Activated CD8-positive, alpha-beta T cell treated with anti-CD3 and anti-CD28 coated beads for 36 hours (primary cell): ENCODE measurements around the gene RGL1. TPM values are rescaled to one million over a fixed set of nuclear protein-coding genes. Genes with fewer than 3 reads are reported as not detected.
A peak's percentile ranks its signal among the peaks of the same experiment; 100 is the strongest.

Source experiments
- ATAC-seq: fragments of 200-7000 bp; cut with Tn5 transposase; one replicate; pipeline ENCODE4 v1.10.0; 2021; ENCODE audit warnings: mild to moderate bottlenecking, moderate library complexity
- CTCF ChIA-PET: fragments of 350-600 bp; sonication (Branson Sonifier 250); formaldehyde crosslinking; loops from one replicate; lab custom pipeline; 2021; ENCODE audit warnings: antibody characterized with exemption; lab: Charles Lee
- POLR2A ChIA-PET: fragments of 350-600 bp; sonication (Branson Sonifier 250); formaldehyde crosslinking; loops from one replicate; lab custom pipeline; 2021; ENCODE audit warnings: antibody characterized with exemption; lab: Charles Lee
- DNase-seq: peaks from one replicate; pipeline ENCODE4 v3.0.0-alpha.2; 2020
- H3K27ac Mint-ChIP-seq: one replicate; pipeline ENCODE4 v1.8.0; 2021; ENCODE audit warnings: mild to moderate bottlenecking, mixed read lengths
- H3K27me3 Mint-ChIP-seq: one replicate; pipeline ENCODE4 v1.8.0; 2021; ENCODE audit warnings: mixed read lengths
- H3K36me3 Mint-ChIP-seq: one replicate; pipeline ENCODE4 v1.8.0; 2021; ENCODE audit warnings: low read depth, mixed read lengths
- H3K4me1 Mint-ChIP-seq: one replicate; pipeline ENCODE4 v1.8.0; 2021; ENCODE audit warnings: low read depth, mixed read lengths
- H3K4me3 Mint-ChIP-seq: one replicate; pipeline ENCODE4 v1.8.0; 2021; ENCODE audit warnings: mild to moderate bottlenecking, moderate library complexity, mixed read lengths
- H3K9me3 Mint-ChIP-seq: one replicate; pipeline ENCODE4 v1.8.0; 2021; ENCODE audit warnings: mixed read lengths
- intact Hi-C: fragments of 100-400 bp; cut with micrococcal nuclease; formaldehyde crosslinking; loops from one replicate; pipeline ENCODE4 v1.10.0; 2022
- total RNA-seq, 2 experiments: library from RNA; stranded (reverse); gene quantifications; one replicate each; pipeline ENCODE4 v1.2.3, GENCODE V29; 2021
- TF ChIP-seq, protein P1 (sequence below): fragments of 200-600 bp; IDR thresholded peaks from one replicate; pipeline ENCODE4 v1.8.0; 2022; ENCODE audit warnings: antibody characterized with exemption, mild to moderate bottlenecking

RGL1 gene
- total RNA-seq, 2 experiments from 2014 or later = 1.2 to 1.3 TPM

DNA sequence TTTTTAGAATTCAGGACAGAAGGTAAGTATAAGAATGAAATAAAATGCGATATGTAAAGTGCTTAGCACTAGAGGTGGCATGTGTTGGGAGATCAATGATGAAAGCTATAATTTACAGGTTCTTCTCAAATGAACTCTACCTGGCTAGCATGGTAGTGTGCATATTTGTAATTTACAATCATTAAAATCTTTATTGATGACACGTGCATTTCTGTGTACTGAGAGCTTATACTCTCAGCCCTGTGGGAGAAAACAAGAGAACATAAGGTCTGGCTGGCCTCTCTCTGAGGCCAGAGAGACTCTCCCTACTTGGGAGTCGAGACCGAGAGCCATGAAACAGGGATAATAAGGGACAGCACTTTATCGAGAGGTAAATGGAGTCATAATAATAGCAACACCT is 156.2 kb downstream of the RGL1 start:
- Mint-ChIP-seq H3K4me1 (peaks cover 14% of the 10 kb centered on the region), H3K27me3 (no peaks in the 10 kb centered on the region), H3K9me3 (no peaks in the 10 kb centered on the region), H3K4me3 (no peak overlapping the region), H3K36me3 (no peaks in the 10 kb centered on the region), H3K27ac (no peak overlapping the region)
- no peak for DNase-seq
- TF ChIP-seq, protein P1, sequence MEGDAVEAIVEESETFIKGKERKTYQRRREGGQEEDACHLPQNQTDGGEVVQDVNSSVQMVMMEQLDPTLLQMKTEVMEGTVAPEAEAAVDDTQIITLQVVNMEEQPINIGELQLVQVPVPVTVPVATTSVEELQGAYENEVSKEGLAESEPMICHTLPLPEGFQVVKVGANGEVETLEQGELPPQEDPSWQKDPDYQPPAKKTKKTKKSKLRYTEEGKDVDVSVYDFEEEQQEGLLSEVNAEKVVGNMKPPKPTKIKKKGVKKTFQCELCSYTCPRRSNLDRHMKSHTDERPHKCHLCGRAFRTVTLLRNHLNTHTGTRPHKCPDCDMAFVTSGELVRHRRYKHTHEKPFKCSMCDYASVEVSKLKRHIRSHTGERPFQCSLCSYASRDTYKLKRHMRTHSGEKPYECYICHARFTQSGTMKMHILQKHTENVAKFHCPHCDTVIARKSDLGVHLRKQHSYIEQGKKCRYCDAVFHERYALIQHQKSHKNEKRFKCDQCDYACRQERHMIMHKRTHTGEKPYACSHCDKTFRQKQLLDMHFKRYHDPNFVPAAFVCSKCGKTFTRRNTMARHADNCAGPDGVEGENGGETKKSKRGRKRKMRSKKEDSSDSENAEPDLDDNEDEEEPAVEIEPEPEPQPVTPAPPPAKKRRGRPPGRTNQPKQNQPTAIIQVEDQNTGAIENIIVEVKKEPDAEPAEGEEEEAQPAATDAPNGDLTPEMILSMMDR = no peak
- ATAC-seq = no peak
- CTCF ChIA-PET = interaction anchor here (1.5 kb wide), 1 partner anchor 45 kb away, joined by 5 read pairs; no protein-coding TSS in a partner anchor
- intact Hi-C loops = no loop called here
- POLR2A ChIA-PET = no interaction called here

GRCh38 chr1:183962903-183963302 is 158.0 kb downstream of the RGL1 start:
- Mint-ChIP-seq H3K4me3 (no peak overlapping the region), H3K9me3 (no peaks in the 10 kb centered on the region), H3K27me3 (no peaks in the 10 kb centered on the region), H3K27ac (no peak overlapping the region), H3K4me1 (peaks cover 9% of the 10 kb centered on the region), H3K36me3 (no peaks in the 10 kb centered on the region)
- ChIA-PET POLR2A (no interaction called here), CTCF (no interaction called here)
- DNase-seq = peak; percentile 10
- TF ChIP-seq, protein P1 = no peak
- intact Hi-C loops = no loop called here
- peak; percentile 27 for ATAC-seq

DNA sequence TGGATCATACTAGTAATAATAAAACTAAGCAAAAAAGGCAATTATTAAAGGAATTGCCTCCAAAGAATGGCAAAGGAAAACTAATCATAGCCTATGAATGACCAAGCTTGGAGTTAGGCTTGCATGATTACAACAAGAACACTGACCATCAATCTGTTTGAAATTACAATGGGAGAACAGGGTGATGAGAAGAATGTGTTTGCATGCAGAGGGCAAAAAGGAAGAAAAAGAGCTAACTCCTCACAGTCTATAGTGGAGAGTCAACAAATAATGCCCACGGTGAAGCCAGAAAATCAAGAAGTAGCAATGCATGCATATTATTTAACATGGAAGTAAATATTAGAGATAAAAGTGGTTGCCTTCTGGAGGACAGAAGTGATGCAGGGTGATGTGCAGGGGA is 160.8 kb downstream of the RGL1 start:
- intact Hi-C loops = no loop called here
- no peak for DNase-seq
- TF ChIP-seq, protein P1 = no peak
- Mint-ChIP-seq H3K27me3 (no peaks in the 10 kb centered on the region), H3K27ac (no peak overlapping the region), H3K4me3 (no peak overlapping the region), H3K9me3 (no peaks in the 10 kb centered on the region), H3K36me3 (no peaks in the 10 kb centered on the region), H3K4me1 (peaks cover 9% of the 10 kb centered on the region)
- ChIA-PET POLR2A (no interaction called here), CTCF (no interaction called here)
- no peak for ATAC-seq

DNA sequence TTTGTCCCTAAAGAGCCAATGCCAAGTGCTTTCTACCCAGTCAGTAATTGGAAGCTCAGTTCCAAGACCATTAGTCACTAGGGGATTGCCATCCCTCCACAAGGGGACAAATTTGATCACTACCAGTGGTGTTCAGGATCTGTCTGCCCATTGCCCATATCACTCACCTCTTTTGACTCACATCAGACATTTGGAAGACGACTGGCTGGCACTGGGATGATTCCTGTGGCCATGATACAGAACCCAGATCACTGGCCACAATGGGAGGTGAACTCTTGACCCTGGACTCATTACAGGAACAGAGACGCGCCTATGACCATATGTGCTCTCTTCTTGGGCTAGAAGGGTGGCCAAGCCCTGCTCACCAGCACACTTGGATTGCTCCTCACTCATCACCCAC is 161.6 kb downstream of the RGL1 start:
- Mint-ChIP-seq H3K4me3 (no peak overlapping the region), H3K9me3 (no peaks in the 10 kb centered on the region), H3K4me1 (peaks cover 9% of the 10 kb centered on the region), H3K27ac (no peak overlapping the region), H3K27me3 (no peaks in the 10 kb centered on the region), H3K36me3 (no peaks in the 10 kb centered on the region)
- TF ChIP-seq, protein P1 = no peak
- intact Hi-C loops = no loop called here
- DNase-seq (no peak), ATAC-seq (no peak)
- ChIA-PET CTCF (no interaction called here), POLR2A (no interaction called here)

GRCh38 chr1:183967914-183968313 is 163.0 kb downstream of the RGL1 start:
- H3K27me3 Mint-ChIP-seq = no peaks in the 10 kb centered on the region
- ChIA-PET CTCF (no interaction called here), POLR2A (interaction anchor here (1.0 kb wide), 1 partner anchor 10 kb away, joined by 3 read pairs; no protein-coding TSS in a partner anchor)
- peaks cover 3% of the 10 kb centered on the region for H3K4me1 Mint-ChIP-seq
- DNase-seq (no peak), ATAC-seq (no peak)
- H3K27ac Mint-ChIP-seq = no peak overlapping the region
- TF ChIP-seq, protein P1 = no peak
- intact Hi-C loops = no loop called here
- H3K4me3 Mint-ChIP-seq = no peak overlapping the region
- H3K9me3 Mint-ChIP-seq = no peaks in the 10 kb centered on the region
- H3K36me3 Mint-ChIP-seq = peaks cover 2% of the 10 kb centered on the region
